CD4-positive, CD25-positive, alpha-beta regulatory T cell (primary cell): ENCODE results near the gene CPT1C. TPM values are rescaled to one million over a fixed set of nuclear protein-coding genes. Genes with fewer than 3 reads are reported as not detected.

ENCODE experiments used
- ATAC-seq, 2 donors: fragments of 150-1000 bp; cut with Tn5 transposase; one replicate each; pipeline ENCODE4 v1.10.0; 2021; ENCODE audit warnings: low read depth in 2 of 2, moderate number of reproducible peaks in 2 of 2, moderate library complexity in 1 of 2
- DNase-seq, 3 donors: peaks; one replicate each; pipeline versions ENCODE4 v3.0.0 to v3.0.0-alpha.2; 2012 to 2022; ENCODE audit warnings: mixed read lengths in 1 of 3
- H3K27ac ChIP-seq: one replicate; pipeline ENCODE4 v1.7.0; 2013; ENCODE audit warnings: mild to moderate bottlenecking, low read length; ENCODE audit not compliant: insufficient read depth, poor library complexity, severe bottlenecking
- H3K27me3 ChIP-seq: one replicate; pipeline ENCODE4 v1.7.0; 2013; ENCODE audit warnings: low read length; ENCODE audit not compliant: control insufficient read depth, insufficient read depth
- H3K36me3 ChIP-seq: one replicate; pipeline ENCODE4 v1.7.0; 2013; ENCODE audit warnings: mild to moderate bottlenecking, low read length, moderate library complexity; ENCODE audit not compliant: control insufficient read depth, insufficient read depth
- H3K4me1 ChIP-seq: 2 replicates; pipeline ENCODE4 v1.7.0; 2013; ENCODE audit warnings: mild to moderate bottlenecking, low read length; ENCODE audit not compliant: insufficient read depth, control insufficient read depth, poor library complexity, severe bottlenecking
- H3K4me3 ChIP-seq: one replicate; pipeline ENCODE4 v1.7.0; 2013; ENCODE audit warnings: low read depth, mild to moderate bottlenecking, low read length, moderate library complexity
- H3K9me3 ChIP-seq, 2 experiments: 1 replicate in 1 of 2; 2 replicates in 1 of 2; pipeline ENCODE4 v1.7.0; 2013; ENCODE audit warnings: low read length in 2 of 2, mild to moderate bottlenecking in 1 of 2, moderate library complexity in 1 of 2; ENCODE audit not compliant: control insufficient read depth in 2 of 2
- H3K27ac Mint-ChIP-seq, 3 donors: one replicate each; pipeline ENCODE4 v1.8.0; 2020 to 2022; ENCODE audit warnings: mild to moderate bottlenecking in 3 of 3, mixed read lengths in 3 of 3, moderate library complexity in 2 of 3
- H3K27me3 Mint-ChIP-seq: one replicate; pipeline ENCODE4 v1.8.0; 2022; ENCODE audit warnings: mild to moderate bottlenecking, mixed read lengths
- H3K36me3 Mint-ChIP-seq: one replicate; pipeline ENCODE4 v1.8.0; 2020; ENCODE audit warnings: mixed read lengths
- H3K4me1 Mint-ChIP-seq, 4 donors: one replicate each; pipeline ENCODE4 v1.8.0; 2020 to 2022; ENCODE audit warnings: mixed read lengths in 4 of 4, mild to moderate bottlenecking in 1 of 4
- H3K4me3 Mint-ChIP-seq, 4 donors: one replicate each; pipeline ENCODE4 v1.8.0; 2020 to 2022; ENCODE audit warnings: mild to moderate bottlenecking in 4 of 4, mixed read lengths in 4 of 4, moderate library complexity in 3 of 4
- H3K9me3 Mint-ChIP-seq, 7 donors: one replicate each; pipeline ENCODE4 v1.8.0; 2020 to 2022; ENCODE audit warnings: mixed read lengths in 7 of 7, mild to moderate bottlenecking in 3 of 7, moderate library complexity in 2 of 7
- polyA plus RNA-seq, 4 donors: library from polyadenylated mRNA; unstranded; fragments of 300-500 nt; fragmentation: Illumina TruSeq; gene quantifications; one replicate each; pipeline ENCODE4 v1.2.3, GENCODE V29; 2021
- total RNA-seq: library from RNA; stranded (reverse); gene quantifications from one replicate; pipeline ENCODE4 v1.2.3, GENCODE V29; 2022

CPT1C gene
- total and polyA plus RNA-seq, 5 donors from 2014 or later = 0.41 to 0.84 (median 0.60) TPM; not detected in 1

- H3K27me3 Mint-ChIP-seq = no peaks in the 10 kb centered on the region
- ATAC-seq = no peak
- H3K4me1 ChIP-seq = no peaks in the 10 kb centered on the region
Measured at GRCh38 chr19:49741210-49741844, 50.4 kb downstream of the CPT1C start.

GRCh38 chr19:49744946-49745381 is 54.0 kb downstream of the CPT1C start:
- no peaks in the 10 kb centered on the region for H3K9me3 ChIP-seq
- no peaks in the 10 kb centered on the region for H3K4me1 ChIP-seq
- no peaks in the 10 kb centered on the region for H3K36me3 ChIP-seq
- no peak overlapping the region for H3K4me3 ChIP-seq
- no peak overlapping the region for H3K27ac ChIP-seq
- H3K27me3 Mint-ChIP-seq = peaks cover 4% of the 10 kb centered on the region
- H3K27me3 ChIP-seq = no peaks in the 10 kb centered on the region
- no peaks in the 10 kb centered on the region for H3K36me3 Mint-ChIP-seq
- peaks cover 0 to 2% (median 0%) of the 10 kb centered on the region in 7 donors for H3K9me3 Mint-ChIP-seq
- peaks cover 0 to 5% (median 1%) of the 10 kb centered on the region in 4 donors for H3K4me1 Mint-ChIP-seq
- no peak for ATAC-seq
- H3K4me3 Mint-ChIP-seq = no peak overlapping the region
- H3K27ac Mint-ChIP-seq = no peak overlapping the region
- DNase-seq = no peak

More at GRCh38 chr19:49741210-49741844, 50.4 kb downstream of the CPT1C start:
- DNase-seq = no peak
- Histone ChIP-seq H3K27ac (no peak overlapping the region), H3K27me3 (no peaks in the 10 kb centered on the region), H3K36me3 (no peaks in the 10 kb centered on the region), H3K4me3 (no peak overlapping the region), H3K9me3 (no peaks in the 10 kb centered on the region)
- Mint-ChIP-seq H3K4me3 (no peak overlapping the region), H3K4me1 (peaks cover 0 to 12% (median 7%) of the 10 kb centered on the region in 4 donors), H3K27ac (no peak overlapping the region), H3K36me3 (no peaks in the 10 kb centered on the region), H3K9me3 (peaks cover 0 to 2% (median 0%) of the 10 kb centered on the region in 7 donors)

GRCh38 chr19:49746206-49746958 is 55.5 kb downstream of the CPT1C start:
- peak in 1 of 2 donors; percentile 39 for ATAC-seq
- H3K36me3 Mint-ChIP-seq = no peaks in the 10 kb centered on the region
- peaks cover 5% of the 10 kb centered on the region for H3K27me3 Mint-ChIP-seq
- no peak overlapping the region for H3K27ac ChIP-seq
- H3K4me3 ChIP-seq = no peak overlapping the region
- no peaks in the 10 kb centered on the region for H3K36me3 ChIP-seq
- peaks cover 0 to 2% (median 0%) of the 10 kb centered on the region in 7 donors for H3K9me3 Mint-ChIP-seq
- H3K9me3 ChIP-seq = no peaks in the 10 kb centered on the region
- no peaks in the 10 kb centered on the region for H3K27me3 ChIP-seq
- H3K27ac Mint-ChIP-seq = no peak overlapping the region
- peak overlapping the region in 1 of 4 donors; percentile 29 for H3K4me3 Mint-ChIP-seq
- peaks cover 0 to 3% (median 0%) of the 10 kb centered on the region in 4 donors for H3K4me1 Mint-ChIP-seq
- H3K4me1 ChIP-seq = no peaks in the 10 kb centered on the region
- peak; percentile 22 to 57 (median 30) for DNase-seq

GRCh38 chr19:49749055-49749716 is 58.3 kb downstream of the CPT1C start:
- no peak for DNase-seq
- no peak for ATAC-seq
- Mint-ChIP-seq H3K36me3 (no peaks in the 10 kb centered on the region), H3K4me3 (no peak overlapping the region), H3K27ac (no peak overlapping the region), H3K4me1 (peaks cover 0 to 4% (median 0%) of the 10 kb centered on the region in 4 donors), H3K27me3 (peaks cover 5% of the 10 kb centered on the region), H3K9me3 (peaks cover 0 to 2% (median 0%) of the 10 kb centered on the region in 7 donors)
- H3K9me3 ChIP-seq = no peaks in the 10 kb centered on the region
- no peaks in the 10 kb centered on the region for H3K4me1 ChIP-seq
- no peaks in the 10 kb centered on the region for H3K27me3 ChIP-seq
- H3K4me3 ChIP-seq = no peak overlapping the region
- H3K27ac ChIP-seq = no peak overlapping the region
- no peaks in the 10 kb centered on the region for H3K36me3 ChIP-seq

- no peaks in the 10 kb centered on the region for H3K36me3 Mint-ChIP-seq
- Histone ChIP-seq H3K4me3 (no peak overlapping the region), H3K27me3 (no peaks in the 10 kb centered on the region), H3K36me3 (no peaks in the 10 kb centered on the region), H3K9me3 (no peaks in the 10 kb centered on the region), H3K4me1 (no peaks in the 10 kb centered on the region), H3K27ac (no peak overlapping the region)
- peaks cover 0 to 4% (median 0%) of the 10 kb centered on the region in 4 donors for H3K4me1 Mint-ChIP-seq
- H3K27me3 Mint-ChIP-seq = peaks cover 5% of the 10 kb centered on the region
- peaks cover 0 to 3% (median 0%) of the 10 kb centered on the region in 7 donors for H3K9me3 Mint-ChIP-seq
- DNase-seq (no peak), ATAC-seq (no peak)
- H3K4me3 Mint-ChIP-seq = no peak overlapping the region
- no peak overlapping the region for H3K27ac Mint-ChIP-seq
Measured at GRCh38 chr19:49749771-49750170, 58.9 kb downstream of the CPT1C start.

GRCh38 chr19:49752701-49753100 is 61.8 kb downstream of the CPT1C start:
- no peaks in the 10 kb centered on the region for H3K27me3 ChIP-seq
- peaks cover 0 to 4% (median 0%) of the 10 kb centered on the region in 4 donors for H3K4me1 Mint-ChIP-seq
- DNase-seq (no peak), ATAC-seq (no peak)
- H3K27me3 Mint-ChIP-seq = peaks cover 5% of the 10 kb centered on the region
- no peak overlapping the region for H3K27ac ChIP-seq
- no peak overlapping the region for H3K27ac Mint-ChIP-seq
- H3K4me1 ChIP-seq = no peaks in the 10 kb centered on the region
- H3K9me3 ChIP-seq = peaks cover 3 to 7% of the 10 kb centered on the region in 2 experiments
- no peaks in the 10 kb centered on the region for H3K36me3 ChIP-seq
- H3K4me3 ChIP-seq = no peak overlapping the region
- peaks cover 0 to 8% (median 0%) of the 10 kb centered on the region in 7 donors for H3K9me3 Mint-ChIP-seq
- H3K36me3 Mint-ChIP-seq = no peaks in the 10 kb centered on the region
- no peak overlapping the region for H3K4me3 Mint-ChIP-seq

GRCh38 chr19:49755956-49756355 is 65.0 kb downstream of the CPT1C start:
- ATAC-seq (no peak), DNase-seq (no peak)
- Mint-ChIP-seq H3K27ac (no peak overlapping the region), H3K36me3 (no peaks in the 10 kb centered on the region), H3K9me3 (peaks cover 0 to 8% (median 2%) of the 10 kb centered on the region in 7 donors), H3K27me3 (peaks cover 4% of the 10 kb centered on the region), H3K4me3 (no peak overlapping the region), H3K4me1 (peaks cover 0 to 4% (median 0%) of the 10 kb centered on the region in 4 donors)
- no peaks in the 10 kb centered on the region for H3K4me1 ChIP-seq
- no peak overlapping the region for H3K4me3 ChIP-seq
- no peak overlapping the region for H3K27ac ChIP-seq
- H3K9me3 ChIP-seq = peaks cover 3 to 7% of the 10 kb centered on the region in 2 experiments
- H3K27me3 ChIP-seq = no peaks in the 10 kb centered on the region
- H3K36me3 ChIP-seq = no peaks in the 10 kb centered on the region
